GM23338 (cell line): ENCODE results near the gene MIER2. TPM values are rescaled to one million over a fixed set of nuclear protein-coding genes. Genes with fewer than 3 reads are reported as not detected.
A peak's percentile ranks its signal among the peaks of the same experiment; 100 is the strongest.

Experiments
- ATAC-seq: fragments of 200-7000 bp; cut with Tn5 transposase; 3 replicates; pipeline ENCODE4 v1.9.1; 2020
- DNase-seq: peaks from one replicate; pipeline ENCODE4 v3.0.0-alpha.2; 2015; ENCODE audit warnings: low spot score
- H2AFZ ChIP-seq: fragments of 200-600 bp; sonication (generic); 2 replicates; pipeline ENCODE4 v1.8.0; 2016; ENCODE audit warnings: antibody characterized with exemption, mild to moderate bottlenecking, moderate library complexity
- H3F3A ChIP-seq: fragments of 200-600 bp; sonication (generic); replicated peaks from 2 replicates; pipeline ENCODE4 v1.8.0; 2017; ENCODE audit warnings: antibody characterized with exemption, mixed run types, low read depth
- H3K27ac ChIP-seq: fragments of 200-600 bp; sonication (generic); 2 replicates; pipeline ENCODE4 v1.6.1; 2016; ENCODE audit warnings: low read depth
- H3K27me3 ChIP-seq: fragments of 200-600 bp; sonication (generic); 2 replicates; pipeline ENCODE4 v1.8.0; 2016; ENCODE audit warnings: mild to moderate bottlenecking, mixed run types, moderate library complexity; ENCODE audit not compliant: insufficient read depth
- H3K36me3 ChIP-seq: fragments of 200-600 bp; sonication (generic); 2 replicates; pipeline ENCODE4 v1.8.0; 2016; ENCODE audit warnings: mild to moderate bottlenecking; ENCODE audit not compliant: insufficient read depth
- H3K4me1 ChIP-seq: fragments of 200-600 bp; sonication (generic); 2 replicates; pipeline ENCODE4 v1.8.0; 2016; ENCODE audit warnings: mild to moderate bottlenecking, moderate library complexity; ENCODE audit not compliant: insufficient read depth
- H3K4me2 ChIP-seq: fragments of 200-600 bp; sonication (generic); 2 replicates; pipeline ENCODE4 v1.7.1; 2017; ENCODE audit warnings: mixed run types
- H3K4me3 ChIP-seq: fragments of 200-600 bp; sonication (generic); 2 replicates; pipeline ENCODE4 v1.6.1; 2016; ENCODE audit warnings: mixed run types
- H3K79me2 ChIP-seq: fragments of 200-600 bp; sonication (generic); replicated peaks from 2 replicates; pipeline ENCODE4 v1.8.0; 2017; ENCODE audit warnings: mild to moderate bottlenecking; ENCODE audit not compliant: insufficient read depth
- H3K9me2 ChIP-seq: fragments of 200-600 bp; sonication (generic); 2 replicates; pipeline ENCODE4 v1.8.0; 2017; ENCODE audit not compliant: insufficient read depth
- H4K20me1 ChIP-seq: fragments of 200-600 bp; sonication (generic); replicated peaks from 2 replicates; pipeline ENCODE4 v1.8.0; 2017; ENCODE audit warnings: mild to moderate bottlenecking; ENCODE audit not compliant: insufficient read depth
- H3K27ac Mint-ChIP-seq: 2 replicates; pipeline ENCODE4 v1.8.0; 2020; ENCODE audit warnings: inconsistent platforms, mild to moderate bottlenecking, moderate library complexity, mixed read lengths
- H3K27me3 Mint-ChIP-seq: 3 replicates; pipeline ENCODE4 v1.8.0; 2022; ENCODE audit warnings: low read depth, mild to moderate bottlenecking, moderate library complexity, mixed read lengths, inconsistent platforms; ENCODE audit not compliant: insufficient read depth, poor library complexity
- H3K36me3 Mint-ChIP-seq: 3 replicates; pipeline ENCODE4 v1.8.0; 2021; ENCODE audit warnings: low read depth, mild to moderate bottlenecking, inconsistent platforms, moderate library complexity, mixed read lengths
- H3K4me1 Mint-ChIP-seq: 3 replicates; pipeline ENCODE4 v1.8.0; 2020; ENCODE audit warnings: mild to moderate bottlenecking, inconsistent platforms, mixed read lengths
- H3K4me3 Mint-ChIP-seq: 3 replicates; pipeline ENCODE4 v1.8.0; 2021; ENCODE audit warnings: moderate library complexity, mild to moderate bottlenecking, inconsistent platforms, mixed read lengths
- H3K9me3 Mint-ChIP-seq: 3 replicates; pipeline ENCODE4 v1.8.0; 2020; ENCODE audit warnings: moderate library complexity, mild to moderate bottlenecking, inconsistent platforms, mixed read lengths
- CREB1 ChIP-seq: fragments of 250-450 bp; sonication (Bioruptor Pico); IDR thresholded peaks from 2 replicates; pipeline ENCODE4 v1.5.0; 2020; ENCODE audit warnings: low read depth, mild to moderate bottlenecking, moderate library complexity
- CTCF ChIP-seq, 2 experiments: fragments of 200-600 bp in 1 of 2; sonication (generic) in 1 of 2; conservative IDR thresholded peaks; 2 replicates each; pipeline versions ENCODE4 v1.5.1 to v1.6.1; 2016 to 2017; ENCODE audit warnings: antibody characterized with exemption in 2 of 2, low read depth in 2 of 2, mild to moderate bottlenecking in 2 of 2, moderate library complexity in 1 of 2
- ETS1 ChIP-seq: IDR thresholded peaks from 2 replicates; pipeline ENCODE4 v1.6.1; 2016; ENCODE audit warnings: antibody characterized with exemption
- EZH2 ChIP-seq: fragments of 200-600 bp; sonication (generic); IDR thresholded peaks from one replicate; pipeline ENCODE4 v1.8.0; 2017; ENCODE audit warnings: antibody characterized with exemption, mild to moderate bottlenecking, low read depth; ENCODE audit not compliant: unreplicated experiment
- EZH2phosphoT487 ChIP-seq: fragments of 200-600 bp; sonication (generic); IDR thresholded peaks from one replicate; pipeline ENCODE4 v1.8.1; 2018; ENCODE audit warnings: antibody characterized with exemption; ENCODE audit not compliant: unreplicated experiment
- JUNB ChIP-seq: IDR thresholded peaks from one replicate; pipeline ENCODE4 v1.6.1; 2016; ENCODE audit warnings: antibody characterized with exemption; ENCODE audit not compliant: unreplicated experiment
- NANOG ChIP-seq: IDR thresholded peaks from 2 replicates; pipeline ENCODE4 v1.6.1; 2016; ENCODE audit warnings: antibody characterized with exemption, borderline replicate concordance
- POLR2AphosphoS5 ChIP-seq: IDR thresholded peaks from 2 replicates; pipeline ENCODE4 v1.6.1; 2016; ENCODE audit warnings: antibody characterized with exemption, low read depth
- REST ChIP-seq: IDR thresholded peaks from one replicate; pipeline ENCODE4 v1.6.1; 2018; ENCODE audit warnings: antibody characterized with exemption; ENCODE audit not compliant: unreplicated experiment
- STAT1 ChIP-seq: IDR thresholded peaks from one replicate; pipeline ENCODE4 v1.6.1; 2016; ENCODE audit warnings: antibody characterized with exemption; ENCODE audit not compliant: unreplicated experiment
- ZNF114 ChIP-seq: fragments of 250-450 bp; sonication (Bioruptor Pico); IDR thresholded peaks from 2 replicates; pipeline ENCODE4 v1.5.0; 2020; ENCODE audit warnings: mild to moderate bottlenecking, moderate library complexity
- ZNF331 ChIP-seq: fragments of 250-450 bp; sonication (Bioruptor Pico); IDR thresholded peaks from 2 replicates; pipeline ENCODE4 v1.5.0; 2020; ENCODE audit warnings: low read depth, mild to moderate bottlenecking, moderate library complexity
- ZNF462 ChIP-seq: fragments of 250-450 bp; sonication (Bioruptor Pico); IDR thresholded peaks from 2 replicates; pipeline ENCODE4 v1.5.0; 2020; ENCODE audit warnings: mild to moderate bottlenecking, moderate library complexity
- polyA plus RNA-seq: library from polyadenylated mRNA; unstranded; fragments of >200 nt; fragmentation: Nextera tagmentation; extraction: Ambion mirVana; gene quantifications from 2 replicates; pipeline ENCODE4 v1.2.1, GENCODE V29; 2016
- total RNA-seq: library from RNA; depleted of rRNA; stranded (reverse); fragments of >200 nt; shearing (Covaris generic); gene quantifications from 2 replicates; pipeline ENCODE4 v1.2.3, GENCODE V29; 2014

MIER2 gene
- total and polyA plus RNA-seq, 2 experiments from 2014 or later: 30.2 to 37.9 TPM

GRCh38 chr19:343451-343931 is 1.1 kb downstream of the MIER2 start:
- Mint-ChIP-seq H3K4me3 (peak overlapping the region; percentile 86), H3K9me3 (peaks cover 21% of the 10 kb centered on the region), H3K4me1 (peaks cover 44% of the 10 kb centered on the region), H3K36me3 (peaks cover 50% of the 10 kb centered on the region), H3K27ac (no peak overlapping the region), H3K27me3 (peaks cover 35% of the 10 kb centered on the region)
- Histone ChIP-seq H3F3A (no peaks in the 10 kb centered on the region), H3K4me1 (peaks cover 13% of the 10 kb centered on the region), H3K79me2 (peaks cover 57% of the 10 kb centered on the region), H4K20me1 (peaks cover 44% of the 10 kb centered on the region), H3K4me3 (peak overlapping the region; percentile 71), H3K9me2 (no peaks in the 10 kb centered on the region), H2AFZ (no peak overlapping the region), H3K4me2 (peak overlapping the region; percentile 90), H3K27ac (no peak overlapping the region), H3K36me3 (no peaks in the 10 kb centered on the region), H3K27me3 (peaks cover 10% of the 10 kb centered on the region; the same call in 1 of the 2 replicates)
- TF ChIP-seq CTCF (conservative IDR thresholded peaks at IDR 0.05; ENCODE audit: low read depth in 2 of 2): no peak
- no peak for TF ChIP-seq ZNF331 (CRISPR knock-in tag)
- TF ChIP-seq ETS1: no peak
- no peak for TF ChIP-seq REST
- TF ChIP-seq ZNF114 (CRISPR knock-in tag): no peak
- TF ChIP-seq EZH2phosphoT487: no peak
- TF ChIP-seq EZH2: no peak
- no peak for TF ChIP-seq ZNF462
- no peak for TF ChIP-seq CREB1
- TF ChIP-seq STAT1: no peak
- no peak for TF ChIP-seq NANOG
- TF ChIP-seq JUNB: no peak
- no peak for TF ChIP-seq POLR2AphosphoS5
- ATAC-seq (no peak), DNase-seq (peak; percentile 17)
